Subcutaneous adipose tissue (tissue), 4 donors: ENCODE results near the gene GNAS-AS1. TPM values are rescaled to one million over a fixed set of nuclear protein-coding genes. Genes with fewer than 3 reads are reported as not detected.

Experiments used
- total RNA-seq, 4 donors: library from RNA; depleted of rRNA; stranded (reverse); fragments of >200 nt; gene quantifications; one replicate each; pipeline ENCODE4 v1.1.0, GENCODE V29; 2016
- TF ChIP-seq, protein P1 (sequence below): fragments of 450-650 bp; IDR thresholded peaks from one replicate; pipeline ENCODE4 v1.5.1; 2016; ENCODE audit warnings: low read depth, mild to moderate bottlenecking, control low read depth, antibody characterized with exemption, moderate library complexity

GNAS-AS1 gene
- total RNA-seq, 4 donors from 2014 or later, result 0.34 TPM; not detected in 3

- TF ChIP-seq, protein P1, sequence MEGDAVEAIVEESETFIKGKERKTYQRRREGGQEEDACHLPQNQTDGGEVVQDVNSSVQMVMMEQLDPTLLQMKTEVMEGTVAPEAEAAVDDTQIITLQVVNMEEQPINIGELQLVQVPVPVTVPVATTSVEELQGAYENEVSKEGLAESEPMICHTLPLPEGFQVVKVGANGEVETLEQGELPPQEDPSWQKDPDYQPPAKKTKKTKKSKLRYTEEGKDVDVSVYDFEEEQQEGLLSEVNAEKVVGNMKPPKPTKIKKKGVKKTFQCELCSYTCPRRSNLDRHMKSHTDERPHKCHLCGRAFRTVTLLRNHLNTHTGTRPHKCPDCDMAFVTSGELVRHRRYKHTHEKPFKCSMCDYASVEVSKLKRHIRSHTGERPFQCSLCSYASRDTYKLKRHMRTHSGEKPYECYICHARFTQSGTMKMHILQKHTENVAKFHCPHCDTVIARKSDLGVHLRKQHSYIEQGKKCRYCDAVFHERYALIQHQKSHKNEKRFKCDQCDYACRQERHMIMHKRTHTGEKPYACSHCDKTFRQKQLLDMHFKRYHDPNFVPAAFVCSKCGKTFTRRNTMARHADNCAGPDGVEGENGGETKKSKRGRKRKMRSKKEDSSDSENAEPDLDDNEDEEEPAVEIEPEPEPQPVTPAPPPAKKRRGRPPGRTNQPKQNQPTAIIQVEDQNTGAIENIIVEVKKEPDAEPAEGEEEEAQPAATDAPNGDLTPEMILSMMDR, result no peak
These were observed 58.3 kb downstream of the GNAS-AS1 start for GRCh38 chr20:58792426-58792825.

DNA sequence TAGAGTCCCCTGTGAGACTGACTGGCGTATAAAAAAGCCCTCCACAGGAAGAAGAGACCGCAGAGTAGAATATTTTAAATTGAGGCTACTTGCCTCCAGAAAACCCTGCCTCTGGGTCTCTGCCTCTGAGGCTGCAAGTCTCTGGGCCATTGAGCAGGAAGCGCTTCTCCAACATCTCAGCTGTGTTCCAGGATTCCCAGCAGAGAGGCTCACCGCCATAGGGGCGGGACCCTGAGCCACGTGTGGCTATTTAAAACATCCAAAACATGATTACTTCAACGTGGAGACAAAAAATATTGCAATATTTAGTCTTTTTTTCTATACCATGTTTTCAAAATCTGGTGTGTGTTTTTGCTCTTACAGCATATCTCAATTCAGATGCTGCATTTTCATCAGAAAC is 59.4 kb downstream of the GNAS-AS1 start:
- TF ChIP-seq, protein P1, result no peak

- TF ChIP-seq, protein P1, result no peak
These were observed 60.2 kb downstream of the GNAS-AS1 start for GRCh38 chr20:58790454-58790853.

DNA sequence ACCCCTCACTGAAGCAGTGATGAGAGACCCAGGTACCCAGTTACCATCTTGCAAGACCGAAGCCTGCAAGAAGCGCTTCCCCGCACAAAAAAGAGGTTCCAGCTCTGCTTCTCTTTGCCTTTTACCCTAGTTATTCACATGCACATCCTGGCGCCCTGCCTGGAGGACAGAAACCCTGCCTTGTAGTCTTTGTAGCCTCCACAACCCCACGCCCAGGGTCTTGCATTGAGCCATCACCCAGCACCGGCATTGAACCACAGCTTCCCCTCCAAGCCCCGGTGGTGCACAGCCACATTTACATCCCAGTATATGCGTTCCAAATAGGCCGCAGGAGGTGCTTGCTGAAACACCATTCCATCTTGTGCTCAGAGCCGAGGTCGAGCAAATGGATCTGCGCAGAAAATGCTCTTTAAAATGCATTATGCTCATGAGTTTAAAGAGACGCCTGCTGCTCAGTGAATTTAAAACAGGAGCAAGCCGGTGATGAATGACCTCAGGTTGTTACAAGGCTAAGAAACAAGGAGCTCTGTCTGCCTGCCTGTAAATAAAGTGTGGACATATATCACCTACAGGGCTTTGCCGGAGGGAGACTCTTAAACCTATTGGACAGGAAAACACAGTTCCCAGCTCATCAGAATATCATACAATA is 61.7 kb downstream of the GNAS-AS1 start:
- TF ChIP-seq, protein P1, result no peak

DNA sequence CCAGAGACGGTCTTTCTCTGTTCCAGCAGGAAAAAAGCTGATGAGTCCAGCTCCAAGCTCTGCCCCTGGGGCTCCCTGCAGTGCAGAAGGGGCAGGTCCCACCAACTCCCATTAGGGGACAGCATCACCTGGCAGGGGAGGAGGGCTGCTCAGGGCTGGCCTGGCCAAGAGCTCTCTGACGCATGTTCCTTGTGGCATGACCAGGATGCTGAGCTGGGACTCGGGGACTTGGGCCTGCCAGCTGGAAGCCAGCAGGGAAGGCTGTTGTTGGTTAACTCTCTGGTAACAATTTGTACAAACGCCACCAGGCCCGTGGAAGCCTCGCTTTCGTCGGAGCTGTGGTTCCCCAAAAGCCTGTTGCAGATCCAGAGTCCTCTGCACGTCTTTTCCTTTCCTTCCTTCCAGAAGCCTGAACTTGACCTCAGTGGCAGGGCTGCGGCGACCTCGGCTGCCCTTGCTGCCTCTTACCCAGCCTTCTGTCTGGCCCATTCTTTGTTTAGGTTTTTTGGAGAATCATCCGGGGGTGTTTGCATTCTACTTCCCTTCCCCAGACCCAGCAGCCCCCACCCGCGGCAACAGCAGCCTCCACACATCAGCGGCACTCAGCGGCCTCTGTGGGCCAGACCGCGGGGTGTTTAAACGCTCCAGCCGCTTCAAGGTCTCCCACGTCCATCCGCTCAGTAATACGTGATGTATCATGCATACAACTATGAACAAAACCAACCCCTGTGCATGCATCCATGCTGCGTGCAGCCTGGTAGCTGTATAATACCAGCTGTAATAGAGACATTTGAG is 63.3 kb downstream of the GNAS-AS1 start:
- TF ChIP-seq, protein P1, result no peak

GRCh38 chr20:58784321-58785074 is 66.2 kb downstream of the GNAS-AS1 start:
- TF ChIP-seq, protein P1, result no peak

GRCh38 chr20:58783511-58784011 is 67.1 kb downstream of the GNAS-AS1 start:
- TF ChIP-seq, protein P1, result no peak
